ENCODE measurements around the gene F11R.

- no peak for TF ChIP-seq POLR2A (IDR thresholded peaks at IDR 0.05)
- TF ChIP-seq, protein P1, sequence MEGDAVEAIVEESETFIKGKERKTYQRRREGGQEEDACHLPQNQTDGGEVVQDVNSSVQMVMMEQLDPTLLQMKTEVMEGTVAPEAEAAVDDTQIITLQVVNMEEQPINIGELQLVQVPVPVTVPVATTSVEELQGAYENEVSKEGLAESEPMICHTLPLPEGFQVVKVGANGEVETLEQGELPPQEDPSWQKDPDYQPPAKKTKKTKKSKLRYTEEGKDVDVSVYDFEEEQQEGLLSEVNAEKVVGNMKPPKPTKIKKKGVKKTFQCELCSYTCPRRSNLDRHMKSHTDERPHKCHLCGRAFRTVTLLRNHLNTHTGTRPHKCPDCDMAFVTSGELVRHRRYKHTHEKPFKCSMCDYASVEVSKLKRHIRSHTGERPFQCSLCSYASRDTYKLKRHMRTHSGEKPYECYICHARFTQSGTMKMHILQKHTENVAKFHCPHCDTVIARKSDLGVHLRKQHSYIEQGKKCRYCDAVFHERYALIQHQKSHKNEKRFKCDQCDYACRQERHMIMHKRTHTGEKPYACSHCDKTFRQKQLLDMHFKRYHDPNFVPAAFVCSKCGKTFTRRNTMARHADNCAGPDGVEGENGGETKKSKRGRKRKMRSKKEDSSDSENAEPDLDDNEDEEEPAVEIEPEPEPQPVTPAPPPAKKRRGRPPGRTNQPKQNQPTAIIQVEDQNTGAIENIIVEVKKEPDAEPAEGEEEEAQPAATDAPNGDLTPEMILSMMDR (IDR thresholded peaks at IDR 0.05) = peak; percentile 45 to 76 (median 68)
Measured at GRCh38 chr1:160951443-160952128, 69.4 kb downstream of the F11R start.
